Neutrophil (primary cell): ENCODE results near the gene TRABD2A.

Experiments used
- H3K27ac ChIP-seq: fragments of 200-600 bp; sonication (generic); 2 replicates; pipeline ENCODE4 v1.5.1; 2016; ENCODE audit warnings: mild to moderate bottlenecking, moderate library complexity
- H3K27me3 ChIP-seq: fragments of 200-600 bp; sonication (generic); 2 replicates; pipeline ENCODE4 v1.6.0; 2016; ENCODE audit warnings: mild to moderate bottlenecking
- H3K36me3 ChIP-seq: fragments of 200-600 bp; sonication (generic); 2 replicates; pipeline ENCODE4 v1.5.1; 2017
- H3K4me1 ChIP-seq, 2 experiments: fragments of 200-600 bp in 1 of 2; sonication (generic) in 1 of 2; 1 replicate in 1 of 2; 2 replicates in 1 of 2; pipeline versions ENCODE4 v1.5.1 to v1.6.1; 2013 to 2016; ENCODE audit warnings: low read depth in 1 of 2, low read length in 1 of 2, mild to moderate bottlenecking in 1 of 2, moderate library complexity in 1 of 2; ENCODE audit not compliant: control insufficient read depth in 1 of 2, insufficient read depth in 1 of 2
- H3K4me3 ChIP-seq, 2 experiments: fragments of 200-600 bp in 1 of 2; sonication (generic) in 1 of 2; 1 replicate in 1 of 2; 2 replicates in 1 of 2; pipeline ENCODE4 v1.5.1; 2013 to 2016; ENCODE audit warnings: low read depth in 1 of 2, low read length in 1 of 2, mild to moderate bottlenecking in 1 of 2, moderate library complexity in 1 of 2
- H3K9me3 ChIP-seq: fragments of 200-600 bp; sonication (generic); 2 replicates; pipeline ENCODE4 v1.5.1; 2016
- CTCF ChIP-seq: fragments of 200-600 bp; sonication (generic); IDR thresholded peaks from 2 replicates; pipeline ENCODE4 v1.5.1; 2016; ENCODE audit warnings: antibody characterized with exemption

The TRABD2A gene

GRCh38 chr2:84830095-84830494, 50.8 kb downstream of the TRABD2A start:
- Histone ChIP-seq H3K4me1 (peaks cover 17 to 34% of the 10 kb centered on the region in 2 experiments), H3K9me3 (no peaks in the 10 kb centered on the region), H3K36me3 (no peaks in the 10 kb centered on the region), H3K4me3 (no peak overlapping the region), H3K27me3 (no peaks in the 10 kb centered on the region), H3K27ac (no peak overlapping the region)
- no peak for TF ChIP-seq CTCF

- Histone ChIP-seq H3K4me3 (no peak overlapping the region), H3K4me1 (peaks cover 17 to 34% of the 10 kb centered on the region in 2 experiments), H3K27ac (no peak overlapping the region), H3K36me3 (no peaks in the 10 kb centered on the region), H3K9me3 (no peaks in the 10 kb centered on the region), H3K27me3 (no peaks in the 10 kb centered on the region)
- no peak for TF ChIP-seq CTCF
These were observed 51.2 kb downstream of the TRABD2A start for GRCh38 chr2:84829693-84830092.

- Histone ChIP-seq H3K27ac (no peak overlapping the region), H3K4me3 (no peak overlapping the region), H3K4me1 (peaks cover 17 to 31% of the 10 kb centered on the region in 2 experiments), H3K36me3 (no peaks in the 10 kb centered on the region), H3K9me3 (no peaks in the 10 kb centered on the region), H3K27me3 (no peaks in the 10 kb centered on the region)
- no peak for TF ChIP-seq CTCF
These were observed 52.8 kb downstream of the TRABD2A start for GRCh38 chr2:84827978-84828575.

- Histone ChIP-seq H3K27ac (no peak overlapping the region), H3K4me3 (no peak overlapping the region), H3K36me3 (no peaks in the 10 kb centered on the region), H3K9me3 (no peaks in the 10 kb centered on the region), H3K4me1 (peaks cover 3 to 18% of the 10 kb centered on the region in 2 experiments), H3K27me3 (no peaks in the 10 kb centered on the region)
- TF ChIP-seq CTCF = no peak
These were observed 57.1 kb downstream of the TRABD2A start for GRCh38 chr2:84823788-84824187.

GRCh38 chr2:84823229-84823628, 57.7 kb downstream of the TRABD2A start:
- no peaks in the 10 kb centered on the region for H3K27me3 ChIP-seq
- no peak overlapping the region for H3K4me3 ChIP-seq
- H3K27ac ChIP-seq = no peak overlapping the region
- no peak for TF ChIP-seq CTCF
- H3K4me1 ChIP-seq = peaks cover 0 to 12% of the 10 kb centered on the region in 2 experiments
- no peaks in the 10 kb centered on the region for H3K9me3 ChIP-seq
- H3K36me3 ChIP-seq = no peaks in the 10 kb centered on the region
